ENCODE measurements around the gene GLRX.
A peak's percentile ranks its signal among the peaks of the same experiment; 100 is the strongest.

Gene GLRX

GRCh38 chr5:95784514-95785302 is 37.8 kb downstream of the GLRX start:
- no peak for DNase-seq (ENCODE audit: extremely low read depth in 1 of 2, low read depth in 1 of 2)

GRCh38 chr5:95783661-95784060 is 38.9 kb downstream of the GLRX start:
- DNase-seq (ENCODE audit: extremely low read depth in 1 of 2, low read depth in 1 of 2): no peak

GRCh38 chr5:95782181-95782580 is 40.3 kb downstream of the GLRX start:
- no peak for DNase-seq (ENCODE audit: extremely low read depth in 1 of 2, low read depth in 1 of 2)

DNA sequence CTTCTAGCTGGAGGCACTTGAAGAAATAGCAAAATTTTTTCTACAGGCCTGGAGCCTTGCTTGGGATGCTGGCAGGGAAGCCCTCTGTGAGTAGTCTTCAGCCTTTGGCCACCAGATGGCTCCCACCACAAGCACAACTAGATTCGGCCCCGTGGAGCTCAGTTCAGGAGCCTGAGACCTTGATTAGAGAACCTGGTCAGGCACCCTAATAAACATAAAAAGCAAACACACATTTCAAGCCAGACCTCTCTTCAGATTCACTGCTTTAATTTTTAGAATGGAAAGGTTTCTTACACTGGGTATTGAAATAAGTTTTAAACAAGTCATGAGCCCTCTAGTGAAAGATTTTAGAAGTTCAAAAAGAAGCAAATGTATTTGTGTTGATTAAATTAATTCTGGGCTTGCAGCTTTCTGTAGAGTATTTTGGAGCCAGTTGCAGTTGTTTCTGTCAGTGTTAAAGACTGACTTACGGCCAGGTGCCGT is 41.4 kb downstream of the GLRX start:
- DNase-seq (ENCODE audit: extremely low read depth in 1 of 2, low read depth in 1 of 2): peak; percentile 33 to 47

- no peak for DNase-seq (ENCODE audit: extremely low read depth in 1 of 2, low read depth in 1 of 2)
These were observed 41.9 kb downstream of the GLRX start for GRCh38 chr5:95780597-95780996.

DNA sequence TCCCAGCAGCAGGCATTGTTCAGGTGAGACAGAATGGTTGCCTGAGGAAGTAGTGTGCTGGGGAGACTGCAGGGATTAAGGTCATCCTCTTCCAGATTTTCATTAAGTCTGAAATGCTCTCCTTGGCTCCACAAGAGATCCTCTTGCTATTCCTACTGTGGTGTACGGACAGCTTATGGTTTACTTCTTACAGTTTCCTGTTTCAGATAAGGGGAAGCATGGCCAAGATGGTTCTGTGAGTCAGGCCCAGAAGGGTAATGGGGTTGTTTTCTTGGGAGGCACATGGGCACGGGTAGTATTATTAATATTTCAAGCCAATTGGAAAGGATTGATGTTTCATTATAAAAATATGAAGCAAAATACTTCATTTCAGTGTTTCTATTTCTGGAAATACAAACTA is 42.9 kb downstream of the GLRX start:
- no peak for DNase-seq (ENCODE audit: extremely low read depth in 1 of 2, low read depth in 1 of 2)

DNA sequence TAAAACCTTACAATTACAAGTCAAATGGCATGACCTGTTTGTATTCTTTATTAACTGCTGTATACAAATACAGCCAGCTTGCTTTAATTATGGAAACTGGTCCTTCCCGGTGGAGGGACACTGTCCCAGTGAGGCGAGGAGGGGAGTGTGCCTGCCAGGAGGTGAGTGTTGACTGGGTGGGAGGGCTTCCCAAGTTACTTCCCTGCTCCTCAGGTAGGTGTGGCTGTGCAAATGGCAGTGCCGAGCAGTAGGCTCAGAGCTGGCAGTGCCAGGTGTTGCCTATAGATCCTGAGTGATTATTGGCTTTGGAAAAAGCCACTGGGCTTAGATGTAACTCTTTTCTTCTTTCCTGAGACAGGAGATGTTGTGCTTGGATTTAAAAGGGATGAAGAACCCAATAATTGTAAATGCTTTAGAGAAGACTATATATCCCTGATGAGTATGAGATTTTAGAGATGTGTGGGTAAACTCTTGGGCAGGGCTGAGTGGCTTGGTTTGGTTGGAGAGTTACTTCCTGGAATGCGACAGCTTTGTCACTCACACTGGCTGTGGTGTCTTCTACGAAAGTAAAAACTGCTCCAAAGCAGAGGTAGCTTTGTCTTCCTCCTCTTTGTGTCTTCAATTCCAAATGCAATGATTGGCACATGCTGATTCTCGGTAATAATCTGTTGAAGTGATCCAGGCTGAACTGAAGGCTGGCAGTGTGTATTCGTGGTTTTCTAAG is 43.7 kb downstream of the GLRX start:
- DNase-seq (ENCODE audit: extremely low read depth in 1 of 2, low read depth in 1 of 2): no peak

GRCh38 chr5:95777441-95777840 is 45.1 kb downstream of the GLRX start:
- DNase-seq (ENCODE audit: extremely low read depth in 1 of 2, low read depth in 1 of 2): no peak

GRCh38 chr5:95773335-95774059 is 49.0 kb downstream of the GLRX start:
- DNase-seq (ENCODE audit: extremely low read depth in 1 of 2, low read depth in 1 of 2): no peak

GRCh38 chr5:95771892-95772291 is 50.6 kb downstream of the GLRX start:
- DNase-seq (ENCODE audit: extremely low read depth in 1 of 2, low read depth in 1 of 2): no peak

DNA sequence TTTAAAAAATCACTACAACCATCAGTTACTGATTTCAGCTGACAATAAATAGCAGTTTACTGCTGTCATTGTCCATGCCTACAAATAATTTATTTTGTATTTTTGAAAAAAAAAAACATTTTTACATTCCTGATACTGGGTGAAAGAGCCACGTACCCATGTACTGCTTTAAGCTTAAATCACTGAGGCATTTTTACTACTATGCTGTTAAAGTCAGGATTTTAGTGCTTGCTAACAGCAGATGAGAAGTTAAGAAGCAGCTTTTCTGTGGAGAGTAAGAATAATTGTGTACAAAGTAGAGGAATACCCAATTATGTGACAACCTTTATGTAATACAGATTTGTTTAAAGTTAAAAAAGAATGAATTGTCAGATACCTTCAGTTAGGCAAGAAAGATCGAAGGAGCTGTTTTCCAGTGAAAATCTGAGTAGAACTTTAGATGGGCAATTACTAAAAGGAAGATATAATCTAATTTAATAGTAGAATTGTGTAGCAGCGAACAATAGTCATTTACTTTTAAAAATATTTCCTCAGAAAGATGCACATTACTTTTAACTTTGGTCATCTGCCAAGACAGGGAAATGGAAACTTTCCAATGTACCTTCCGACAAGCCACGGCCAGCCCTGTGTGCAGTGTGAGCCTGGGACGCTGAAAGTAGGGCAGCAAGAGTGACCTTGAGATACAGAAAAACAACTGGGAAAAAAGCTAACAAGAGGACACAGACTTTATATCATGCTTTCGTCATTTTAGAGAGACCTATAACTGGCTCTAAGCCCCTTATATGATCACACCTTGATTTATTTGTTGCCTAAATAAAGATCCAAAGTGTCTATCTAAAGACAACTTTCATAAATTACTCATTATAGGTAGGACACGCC is 51.5 kb downstream of the GLRX start:
- no peak for DNase-seq (ENCODE audit: extremely low read depth in 1 of 2, low read depth in 1 of 2)

DNA sequence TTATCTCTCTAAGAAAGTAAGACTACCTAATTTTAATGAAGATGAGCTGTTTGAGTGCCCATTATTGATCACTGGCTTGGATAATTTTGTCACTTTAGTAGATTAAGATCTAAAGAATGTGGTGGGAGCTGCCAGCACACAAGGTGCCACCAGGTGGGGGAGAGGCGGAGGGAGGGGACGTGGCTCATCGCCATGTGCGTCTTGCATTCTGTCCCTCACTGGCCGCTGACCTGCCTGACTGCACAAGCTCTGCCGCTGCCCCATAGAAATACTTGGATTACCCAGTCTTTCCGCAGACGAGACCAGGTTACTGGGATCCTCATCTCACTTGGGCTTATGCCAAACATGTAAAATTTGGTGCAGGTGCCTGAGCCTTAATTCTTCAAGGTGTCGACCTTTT is 53.8 kb downstream of the GLRX start:
- DNase-seq (ENCODE audit: extremely low read depth in 1 of 2, low read depth in 1 of 2): no peak

DNA sequence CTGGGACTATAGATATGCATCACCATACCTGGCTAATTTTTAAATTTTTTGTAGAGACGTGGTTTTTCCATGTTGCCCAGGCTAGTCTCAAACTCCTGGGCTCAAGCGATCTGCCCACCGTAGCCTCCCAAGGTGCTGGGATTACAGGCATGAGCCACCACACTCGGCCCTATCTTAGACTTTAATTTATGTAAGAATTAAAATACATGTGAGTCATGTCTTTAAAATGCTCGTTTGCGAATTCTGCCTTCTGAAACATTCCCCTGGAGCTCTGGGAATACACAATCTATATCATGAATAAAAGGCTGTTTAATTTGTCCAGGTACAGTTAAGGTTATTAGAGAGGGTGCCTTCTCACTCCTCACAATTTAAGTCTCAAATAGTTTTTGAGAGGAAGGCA is 58.6 kb downstream of the GLRX start:
- no peak for DNase-seq (ENCODE audit: extremely low read depth in 1 of 2, low read depth in 1 of 2)
